GM12878 (cell line): Measurements from ENCODE around the gene VANGL2. TPM values are rescaled to one million over a fixed set of nuclear protein-coding genes. Genes with fewer than 3 reads are reported as not detected.

ENCODE experiments used
- ATAC-seq: fragments of 200-7000 bp; cut with Tn5 transposase; 3 replicates; pipeline ENCODE4 v1.9.1; 2020; ENCODE audit warnings: mild to moderate bottlenecking, moderate library complexity
- BruUV-seq: library from RNA; stranded (reverse); fragments of 400-500 nt; replicated peaks from 2 replicates; lab custom pipeline; 2021; lab: Mats Ljungman, UMichigan
- CTCF ChIA-PET: fragments of 300-600 bp; sonication (Branson Sonifier 250); formaldehyde crosslinking; extraction: SDS; loops from one replicate; lab custom pipeline; 2021; ENCODE audit warnings: inconsistent platforms; lab: Yijun Ruan, JAX
- POLR2A ChIA-PET: fragments of 350-600 bp; formaldehyde crosslinking; extraction: SDS; loops from one replicate; lab custom pipeline; 2021; ENCODE audit warnings: inconsistent platforms; lab: Charles Lee
- RAD21 ChIA-PET: fragments of 300-600 bp; sonication (Branson Sonifier 250); formaldehyde crosslinking; loops from one replicate; lab custom pipeline; 2023; ENCODE audit warnings: antibody characterized with exemption; ENCODE audit not compliant: unreplicated experiment; lab: Charles Lee
- SMC1A ChIA-PET: fragments of 300-600 bp; sonication (Branson Sonifier 250); formaldehyde crosslinking; loops from one replicate; lab custom pipeline; 2023; ENCODE audit not compliant: unreplicated experiment, uncharacterized antibody; lab: Charles Lee
- DNase-seq: peaks from one replicate; pipeline ENCODE4 v3.0.0-alpha.2; 2011; ENCODE audit warnings: low read depth, low spot score
- FAIRE-seq: peaks from 3 replicates; lab custom pipeline; 2011; peaks lifted over from hg19 to GRCh38; lab: Jason Lieb, UNC
- H2AFZ ChIP-seq: 2 replicates; pipeline ENCODE4 v1.6.0; 2011; ENCODE audit warnings: low read depth, low read length, control low read depth; ENCODE audit not compliant: control insufficient read depth
- H3K27ac ChIP-seq: 2 replicates; pipeline ENCODE4 v1.5.1; 2011; ENCODE audit warnings: control low read depth; ENCODE audit not compliant: control insufficient read depth, insufficient read depth
- H3K27me3 ChIP-seq, 2 experiments: replicated peaks in 1 of 2; 2 replicates each; pipeline versions ENCODE4 v1.6.0 to v1.6.1; 2011; ENCODE audit warnings: low read length in 1 of 2; ENCODE audit not compliant: control insufficient read depth in 2 of 2, insufficient read depth in 2 of 2
- H3K36me3 ChIP-seq, 2 experiments: 2 replicates each; pipeline ENCODE4 v1.5.1; 2011; ENCODE audit warnings: low read length in 1 of 2; ENCODE audit not compliant: control insufficient read depth in 2 of 2, insufficient read depth in 2 of 2
- H3K4me1 ChIP-seq: 2 replicates; pipeline ENCODE4 v1.6.1; 2011; ENCODE audit warnings: mild to moderate bottlenecking, low read length, moderate library complexity, mixed read lengths; ENCODE audit not compliant: control insufficient read depth, insufficient read depth
- H3K4me2 ChIP-seq: 2 replicates; pipeline ENCODE4 v1.6.0; 2011; ENCODE audit warnings: control low read depth; ENCODE audit not compliant: control insufficient read depth, insufficient read depth
- H3K4me3 ChIP-seq: fragments of 200-600 bp; sonication (generic); 2 replicates; pipeline ENCODE4 v1.5.1; 2016
- H3K79me2 ChIP-seq: 2 replicates; pipeline ENCODE4 v1.6.0; 2011; ENCODE audit warnings: low read length; ENCODE audit not compliant: control insufficient read depth, insufficient read depth
- H3K9ac ChIP-seq: 2 replicates; pipeline ENCODE4 v1.8.0; 2011; ENCODE audit warnings: low read length, control low read depth, mixed read lengths; ENCODE audit not compliant: control insufficient read depth, insufficient read depth
- H3K9me3 ChIP-seq: replicated peaks from 3 replicates; pipeline ENCODE4 v1.5.1; 2011; ENCODE audit warnings: mild to moderate bottlenecking, low read length; ENCODE audit not compliant: control insufficient read depth, insufficient read depth
- H4K20me1 ChIP-seq: 2 replicates; pipeline ENCODE4 v1.6.0; 2011; ENCODE audit not compliant: control insufficient read depth, insufficient read depth
- BHLHE40 ChIP-seq, 2 experiments: fragments of 450-650 bp in 1 of 2; IDR thresholded peaks; 2 replicates each; pipeline ENCODE4 v1.6.1; 2011 to 2017; ENCODE audit warnings: low read depth in 2 of 2, borderline replicate concordance in 1 of 2, improper control_type of control experiment in 1 of 2, low read length in 1 of 2, mild to moderate bottlenecking in 1 of 2
- CHD2 ChIP-seq: IDR thresholded peaks from 2 replicates; pipeline ENCODE4 v1.6.1; 2011; ENCODE audit warnings: low read depth, low read length, improper control_type of control experiment, borderline replicate concordance
- CREB1 ChIP-seq: IDR thresholded peaks from 2 replicates; pipeline ENCODE4 v1.6.1; 2012; ENCODE audit warnings: low read depth, mild to moderate bottlenecking, inconsistent platforms
- ESRRA ChIP-seq: IDR thresholded peaks from 2 replicates; pipeline ENCODE4 v1.6.1; 2012; ENCODE audit warnings: mild to moderate bottlenecking, low read length, improper control_type of control experiment
- GABPA ChIP-seq: IDR thresholded peaks from 2 replicates; pipeline ENCODE4 v1.6.1; 2014; ENCODE audit warnings: antibody characterized with exemption, low read depth, mild to moderate bottlenecking, inconsistent platforms
- LARP7 ChIP-seq: fragments of 450-650 bp; IDR thresholded peaks from 2 replicates; pipeline ENCODE4 v1.6.1; 2017; ENCODE audit warnings: mild to moderate bottlenecking
- MEF2A ChIP-seq: IDR thresholded peaks from 2 replicates; pipeline ENCODE4 v1.6.1; 2011; ENCODE audit warnings: low read depth, mild to moderate bottlenecking, low read length, moderate library complexity; ENCODE audit not compliant: insufficient read depth
- PML ChIP-seq: IDR thresholded peaks from 2 replicates; pipeline ENCODE4 v1.6.1; 2012; ENCODE audit warnings: low read length, inconsistent platforms
- POU2F2 ChIP-seq: IDR thresholded peaks from 3 replicates; pipeline ENCODE4 v1.6.1; 2011; ENCODE audit warnings: low read depth, mild to moderate bottlenecking, low read length, borderline replicate concordance
- RUNX3 ChIP-seq: IDR thresholded peaks from 2 replicates; pipeline ENCODE4 v1.6.1; 2012; ENCODE audit warnings: low read length, inconsistent platforms
- SIN3A ChIP-seq: IDR thresholded peaks from 2 replicates; pipeline ENCODE4 v1.6.1; 2012; ENCODE audit warnings: low read depth, low read length, improper control_type of control experiment
- ZNF207 ChIP-seq: fragments of 450-650 bp; IDR thresholded peaks from 2 replicates; pipeline ENCODE4 v1.6.1; 2014; ENCODE audit warnings: antibody characterized with exemption, mild to moderate bottlenecking, borderline replicate concordance
- WGBS: methylation state at CpG from one replicate; pipeline ENCODE4 v1.1.6; 2016; ENCODE audit warnings: low lambda C conversion rate; ENCODE audit not compliant: insufficient replicate concordance, insufficient coverage; ENCODE audit errors: missing lambda C conversion rate; 5-methylcytosine and 5-hydroxymethylcytosine counted together
- in situ Hi-C: fragments of 300-500 bp; cut with MboI; formaldehyde crosslinking; loops from 9 replicates; pipeline ENCODE4 v1.14.3; 2018; ENCODE audit warnings: mixed read lengths
- intact Hi-C: fragments of 100-400 bp; cut with micrococcal nuclease; formaldehyde crosslinking; loops from one replicate; pipeline ENCODE4 v1.14.2; 2022; ENCODE audit not compliant: unreplicated experiment
- polyA plus RNA-seq, 11 experiments: library from polyadenylated mRNA; depleted of rRNA in 4 of 11; unstranded in 6 of 11; stranded (reverse) in 5 of 11; fragments of >200 nt; fragmentation: Nextera tagmentation in 4 of 11; fragmentation: Illumina TruSeq in 1 of 11; extraction: Ambion mirVana in 4 of 11; extraction: Trizol in 1 of 11; gene quantifications; 1 replicate in 1 of 11; 2 replicates in 10 of 11; pipeline versions ENCODE4 v1.2.1 to v1.2.3, GENCODE V29; 2011 to 2016; ENCODE audit warnings: inconsistent platforms in 2 of 11, missing spikeins in 2 of 11, low read depth in 1 of 11
- total RNA-seq, 4 experiments: library from RNA; depleted of rRNA in 3 of 4; stranded (reverse); fragments of >200 nt in 3 of 4; fragmentation: Illumina TruSeq in 1 of 4; extraction: Trizol in 1 of 4; gene quantifications; 2 replicates each; pipeline versions ENCODE4 v1.2.1 to v1.2.3, GENCODE V29; 2013 to 2021
- TF ChIP-seq, protein P1 (sequence below): IDR thresholded peaks from 2 replicates; pipeline ENCODE4 v1.6.1; 2012; ENCODE audit warnings: low read depth, low read length, improper control_type of control experiment
- TF ChIP-seq, protein P2 (sequence below): fragments of 450-650 bp; formaldehyde crosslinking; IDR thresholded peaks from 2 replicates; pipeline ENCODE4 v1.4.0; 2020; ENCODE audit warnings: mild to moderate bottlenecking, moderate library complexity
- TF ChIP-seq, protein P3 (sequence below): IDR thresholded peaks from 2 replicates; pipeline ENCODE4 v1.6.1; 2012; ENCODE audit warnings: low read depth, low read length, improper control_type of control experiment

The VANGL2 gene
- total and polyA plus RNA-seq, 10 of the 15 experiments (the other 5 are each of a cell fraction or from before 2014, with no cell fraction given): 0.10 to 5.0 (median 0.27) TPM

DNA sequence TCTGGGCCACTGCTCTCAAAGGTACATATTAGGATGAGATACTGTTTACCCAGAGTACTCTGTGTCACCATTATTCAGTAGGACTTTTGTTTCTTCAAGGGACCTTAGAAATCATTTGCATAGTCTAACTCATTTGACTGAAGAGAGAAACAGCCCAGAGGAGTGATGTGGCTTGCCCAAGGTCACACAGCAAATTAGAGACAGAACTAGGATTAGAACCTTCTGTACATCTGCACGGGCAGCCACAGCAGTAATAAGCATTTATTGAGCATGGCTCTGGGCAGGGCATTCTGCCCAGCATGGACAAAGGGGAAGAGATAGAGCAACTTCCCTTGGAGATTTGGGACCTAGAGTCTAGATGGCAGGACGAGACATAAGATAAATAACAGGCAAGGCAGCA lies 39.2 kb upstream of the VANGL2 start (continued):
- no peak for TF ChIP-seq SIN3A
- no peak for TF ChIP-seq PML
- TF ChIP-seq BHLHE40 (IDR thresholded peaks at IDR 0.05; ENCODE audit: borderline replicate concordance in 1 of 2, low read depth in 2 of 2, low read length in 1 of 2): no peak
- TF ChIP-seq ESRRA: no peak

DNA sequence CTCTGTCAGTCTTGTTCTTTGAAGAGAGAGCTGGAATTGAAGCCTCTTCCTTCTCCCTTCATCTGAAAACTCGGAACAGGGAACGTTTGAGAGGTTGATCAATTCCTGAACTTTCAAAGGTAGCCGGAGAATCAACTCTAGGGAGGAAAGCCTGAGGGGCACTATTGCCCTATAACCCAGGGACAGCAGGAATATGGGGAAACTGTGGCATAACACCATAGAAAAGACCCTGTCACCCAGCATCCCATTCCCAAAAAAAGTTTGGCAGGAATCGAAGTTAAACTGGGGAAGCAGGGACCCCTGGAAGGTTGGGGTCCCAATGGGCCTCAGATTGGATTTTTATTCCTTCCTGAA lies 38.6 kb upstream of the VANGL2 start:
- no peaks in the 10 kb centered on the region for H3K79me2 ChIP-seq
- no peak for ATAC-seq
- SMC1A ChIA-PET: interaction anchor here (0.6 kb wide), 1 partner anchor 11 kb away, joined by 3 read pairs; no protein-coding TSS in a partner anchor
- H3K36me3 ChIP-seq: peaks cover 8 to 18% of the 10 kb centered on the region in 2 experiments
- in situ Hi-C loops: no loop called here
- no peak overlapping the region for H3K27ac ChIP-seq
- CTCF ChIA-PET: interaction anchor here (1.0 to 5.5 kb wide), 6 partner anchors 11 to 283 kb away, joined by 3 to 45 read pairs (median 5); no protein-coding TSS in a partner anchor
- no peak overlapping the region for H3K4me2 ChIP-seq
- no peak for FAIRE-seq
- 84% methylated on average over 4 of the region's 4 CpGs for WGBS
- no peaks in the 10 kb centered on the region for H3K9me3 ChIP-seq
- RAD21 ChIA-PET: no interaction called here
- intact Hi-C loops: no loop called here
- no peak for DNase-seq
- no peaks in the 10 kb centered on the region for H3K4me1 ChIP-seq
- no peaks in the 10 kb centered on the region for H3K27me3 ChIP-seq
- H3K9ac ChIP-seq: no peak overlapping the region
- no peaks in the 10 kb centered on the region for H4K20me1 ChIP-seq
- H2AFZ ChIP-seq: no peak overlapping the region
- BruUV-seq: no TSS peak
- no peak overlapping the region for H3K4me3 ChIP-seq
- POLR2A ChIA-PET: no interaction called here
- TF ChIP-seq GABPA (no peak), POU2F2 (no peak), ZNF207 (no peak), LARP7 (no peak), MEF2A (no peak), CHD2 (no peak), RUNX3 (no peak), CREB1 (no peak)
- TF ChIP-seq, protein P1, sequence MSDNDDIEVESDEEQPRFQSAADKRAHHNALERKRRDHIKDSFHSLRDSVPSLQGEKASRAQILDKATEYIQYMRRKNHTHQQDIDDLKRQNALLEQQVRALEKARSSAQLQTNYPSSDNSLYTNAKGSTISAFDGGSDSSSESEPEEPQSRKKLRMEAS: no peak
- TF ChIP-seq, protein P2, sequence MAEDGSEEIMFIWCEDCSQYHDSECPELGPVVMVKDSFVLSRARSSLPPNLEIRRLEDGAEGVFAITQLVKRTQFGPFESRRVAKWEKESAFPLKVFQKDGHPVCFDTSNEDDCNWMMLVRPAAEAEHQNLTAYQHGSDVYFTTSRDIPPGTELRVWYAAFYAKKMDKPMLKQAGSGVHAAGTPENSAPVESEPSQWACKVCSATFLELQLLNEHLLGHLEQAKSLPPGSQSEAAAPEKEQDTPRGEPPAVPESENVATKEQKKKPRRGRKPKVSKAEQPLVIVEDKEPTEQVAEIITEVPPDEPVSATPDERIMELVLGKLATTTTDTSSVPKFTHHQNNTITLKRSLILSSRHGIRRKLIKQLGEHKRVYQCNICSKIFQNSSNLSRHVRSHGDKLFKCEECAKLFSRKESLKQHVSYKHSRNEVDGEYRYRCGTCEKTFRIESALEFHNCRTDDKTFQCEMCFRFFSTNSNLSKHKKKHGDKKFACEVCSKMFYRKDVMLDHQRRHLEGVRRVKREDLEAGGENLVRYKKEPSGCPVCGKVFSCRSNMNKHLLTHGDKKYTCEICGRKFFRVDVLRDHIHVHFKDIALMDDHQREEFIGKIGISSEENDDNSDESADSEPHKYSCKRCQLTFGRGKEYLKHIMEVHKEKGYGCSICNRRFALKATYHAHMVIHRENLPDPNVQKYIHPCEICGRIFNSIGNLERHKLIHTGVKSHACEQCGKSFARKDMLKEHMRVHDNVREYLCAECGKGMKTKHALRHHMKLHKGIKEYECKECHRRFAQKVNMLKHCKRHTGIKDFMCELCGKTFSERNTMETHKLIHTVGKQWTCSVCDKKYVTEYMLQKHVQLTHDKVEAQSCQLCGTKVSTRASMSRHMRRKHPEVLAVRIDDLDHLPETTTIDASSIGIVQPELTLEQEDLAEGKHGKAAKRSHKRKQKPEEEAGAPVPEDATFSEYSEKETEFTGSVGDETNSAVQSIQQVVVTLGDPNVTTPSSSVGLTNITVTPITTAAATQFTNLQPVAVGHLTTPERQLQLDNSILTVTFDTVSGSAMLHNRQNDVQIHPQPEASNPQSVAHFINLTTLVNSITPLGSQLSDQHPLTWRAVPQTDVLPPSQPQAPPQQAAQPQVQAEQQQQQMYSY: no peak
- TF ChIP-seq, protein P3, sequence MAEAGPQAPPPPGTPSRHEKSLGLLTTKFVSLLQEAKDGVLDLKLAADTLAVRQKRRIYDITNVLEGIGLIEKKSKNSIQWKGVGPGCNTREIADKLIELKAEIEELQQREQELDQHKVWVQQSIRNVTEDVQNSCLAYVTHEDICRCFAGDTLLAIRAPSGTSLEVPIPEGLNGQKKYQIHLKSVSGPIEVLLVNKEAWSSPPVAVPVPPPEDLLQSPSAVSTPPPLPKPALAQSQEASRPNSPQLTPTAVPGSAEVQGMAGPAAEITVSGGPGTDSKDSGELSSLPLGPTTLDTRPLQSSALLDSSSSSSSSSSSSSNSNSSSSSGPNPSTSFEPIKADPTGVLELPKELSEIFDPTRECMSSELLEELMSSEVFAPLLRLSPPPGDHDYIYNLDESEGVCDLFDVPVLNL: no peak
